H1 (cell line): ENCODE measurements around the gene SNAPC2. TPM values are rescaled to one million over a fixed set of nuclear protein-coding genes. Genes with fewer than 3 reads are reported as not detected.
A peak's percentile ranks its signal among the peaks of the same experiment; 100 is the strongest.

Experiments used
- CTCF ChIA-PET: fragments of 300-600 bp; sonication (Branson Sonifier 250); formaldehyde crosslinking; loops from one replicate; lab custom pipeline; 2021; ENCODE audit not compliant: partially characterized antibody; lab: Charles Lee
- POLR2A ChIA-PET: fragments of 300-600 bp; sonication (Branson Sonifier 250); formaldehyde crosslinking; loops from one replicate; lab custom pipeline; 2021; ENCODE audit warnings: inconsistent platforms; ENCODE audit not compliant: partially characterized antibody; lab: Charles Lee
- DNase-seq, 2 experiments: peaks; one replicate each; pipeline versions ENCODE4 v3.0.0 to v3.0.0-alpha.2; 2010 to 2022; ENCODE audit warnings: low spot score in 2 of 2, low read depth in 1 of 2, mixed read lengths in 1 of 2
- FAIRE-seq: peaks from 2 replicates; lab custom pipeline; 2011; peaks lifted over from hg19 to GRCh38; lab: Jason Lieb, UNC
- H2AFZ ChIP-seq: 2 replicates; pipeline ENCODE4 v1.8.1; 2012; ENCODE audit warnings: low read length, inconsistent platforms
- H2AK5ac ChIP-seq: 2 replicates; pipeline ENCODE4 v1.6.1; 2013; ENCODE audit warnings: low read depth, low read length
- H2BK120ac ChIP-seq: replicated peaks from 2 replicates; pipeline ENCODE3; 2013; ENCODE audit warnings: low read depth, low read length, inconsistent platforms
- H2BK12ac ChIP-seq: 2 replicates; pipeline ENCODE4 v1.6.1; 2013; ENCODE audit warnings: low read depth, low read length
- H2BK15ac ChIP-seq: 2 replicates; pipeline ENCODE4 v1.6.1; 2013; ENCODE audit warnings: low read length
- H2BK20ac ChIP-seq: 2 replicates; pipeline ENCODE4 v1.6.1; 2013; ENCODE audit warnings: low read length
- H2BK5ac ChIP-seq: 2 replicates; pipeline ENCODE4 v1.6.1; 2013; ENCODE audit warnings: low read depth, low read length
- H3K14ac ChIP-seq: 2 replicates; pipeline ENCODE4 v1.6.1; 2013; ENCODE audit warnings: inconsistent platforms; ENCODE audit not compliant: insufficient read length
- H3K18ac ChIP-seq: 2 replicates; pipeline ENCODE4 v1.6.1; 2013; ENCODE audit warnings: low read length; ENCODE audit errors: extremely low read depth
- H3K23ac ChIP-seq: 2 replicates; pipeline ENCODE4 v1.6.1; 2013; ENCODE audit warnings: inconsistent platforms; ENCODE audit not compliant: insufficient read length
- H3K23me2 ChIP-seq: 2 replicates; pipeline ENCODE4 v1.6.1; 2013; ENCODE audit warnings: low read depth, low read length
- H3K27ac ChIP-seq: 2 replicates; pipeline ENCODE4 v1.6.1; 2011; ENCODE audit warnings: low read depth, low read length, inconsistent platforms
- H3K27me3 ChIP-seq, 4 experiments: replicated peaks in 1 of 4; 1 replicate in 1 of 4; 2 replicates in 3 of 4; pipeline versions ENCODE4 v1.6.1 to v1.8.1; 2011 to 2013; ENCODE audit warnings: low read length in 3 of 4, mild to moderate bottlenecking in 3 of 4, inconsistent platforms in 2 of 4, mixed read lengths in 2 of 4, moderate library complexity in 1 of 4; ENCODE audit not compliant: control insufficient read depth in 3 of 4, insufficient read depth in 3 of 4; ENCODE audit errors: extremely low read depth in 1 of 4
- H3K36me3 ChIP-seq, 4 experiments: 2 replicates each; pipeline versions ENCODE4 v1.6.1 to v1.8.1; 2011 to 2013; ENCODE audit warnings: mild to moderate bottlenecking in 4 of 4, low read length in 3 of 4, moderate library complexity in 2 of 4, control low read depth in 1 of 4, inconsistent platforms in 1 of 4; ENCODE audit not compliant: insufficient read depth in 4 of 4, control insufficient read depth in 2 of 4
- H3K4ac ChIP-seq: replicated peaks from 2 replicates; pipeline ENCODE3; 2013; ENCODE audit warnings: low read length, low read depth, mixed read lengths, inconsistent platforms; ENCODE audit not compliant: insufficient read length
- H3K4me1 ChIP-seq, 4 experiments: replicated peaks in 1 of 4; 1 replicate in 1 of 4; 2 replicates in 3 of 4; pipeline versions ENCODE4 v1.6.1 to v1.8.1; 2011 to 2013; ENCODE audit warnings: low read length in 3 of 4, inconsistent platforms in 2 of 4, mixed read lengths in 1 of 4; ENCODE audit not compliant: insufficient read depth in 4 of 4, control insufficient read depth in 3 of 4
- H3K4me2 ChIP-seq, 2 experiments: 2 replicates each; pipeline versions ENCODE4 v1.6.1 to v1.8.1; 2011 to 2013; ENCODE audit warnings: low read depth in 2 of 2, low read length in 2 of 2, control low read depth in 1 of 2, inconsistent platforms in 1 of 2, mild to moderate bottlenecking in 1 of 2; ENCODE audit not compliant: insufficient read depth in 1 of 2
- H3K4me3 ChIP-seq, 4 experiments: fragments of 200-600, 300-600 bp in 1 of 4; sonication (generic), shearing (Covaris generic), sonication (Bioruptor Twin) in 1 of 4; 2 replicates each; pipeline versions ENCODE4 v1.5.1 to v1.8.1; 2011 to 2016; ENCODE audit warnings: low read length in 4 of 4, low read depth in 3 of 4, control low read depth in 2 of 4, inconsistent platforms in 2 of 4, mild to moderate bottlenecking in 2 of 4, mixed read lengths in 1 of 4, moderate library complexity in 1 of 4; ENCODE audit not compliant: insufficient read depth in 2 of 4; ENCODE audit errors: extremely low read depth in 1 of 4
- H3K56ac ChIP-seq: replicated peaks from 2 replicates; pipeline ENCODE3; 2013; ENCODE audit warnings: low read depth, mild to moderate bottlenecking, mixed read lengths, low read length, inconsistent platforms; ENCODE audit not compliant: insufficient read length
- H3K79me1 ChIP-seq: 2 replicates; pipeline ENCODE4 v1.6.1; 2013; ENCODE audit warnings: low read depth, low read length, control low read depth
- H3K79me2 ChIP-seq, 2 experiments: 2 replicates each; pipeline versions ENCODE4 v1.6.1 to v1.8.1; 2012 to 2013; ENCODE audit warnings: low read length in 2 of 2, mild to moderate bottlenecking in 2 of 2, inconsistent platforms in 1 of 2; ENCODE audit not compliant: insufficient read depth in 2 of 2, control insufficient read depth in 1 of 2
- H3K9ac ChIP-seq, 4 experiments: replicated peaks in 1 of 4; 1 replicate in 1 of 4; 2 replicates in 3 of 4; pipeline versions ENCODE4 v1.6.1 to v1.8.1; 2011 to 2013; ENCODE audit warnings: low read depth in 3 of 4, low read length in 3 of 4, control low read depth in 2 of 4, mild to moderate bottlenecking in 2 of 4, moderate library complexity in 2 of 4, inconsistent platforms in 1 of 4; ENCODE audit errors: extremely low read depth in 1 of 4
- H3K9me3 ChIP-seq, 2 experiments: 2 replicates each; pipeline versions ENCODE4 v1.6.1 to v1.8.1; 2012 to 2013; ENCODE audit warnings: mild to moderate bottlenecking in 2 of 2, moderate library complexity in 2 of 2, control low read depth in 1 of 2, inconsistent platforms in 1 of 2, low read depth in 1 of 2, low read length in 1 of 2, mixed read lengths in 1 of 2; ENCODE audit not compliant: insufficient read depth in 2 of 2
- H4K20me1 ChIP-seq, 2 experiments: replicated peaks in 1 of 2; 2 replicates each; pipeline versions ENCODE3 to v1.8.1; 2011 to 2013; ENCODE audit warnings: inconsistent platforms in 2 of 2, low read length in 2 of 2, mild to moderate bottlenecking in 1 of 2; ENCODE audit not compliant: insufficient read depth in 2 of 2, control insufficient read depth in 1 of 2
- H4K5ac ChIP-seq: 2 replicates; pipeline ENCODE4 v1.6.1; 2013; ENCODE audit warnings: low read length, low read depth, mixed read lengths, inconsistent platforms; ENCODE audit not compliant: insufficient read length
- H4K8ac ChIP-seq: 2 replicates; pipeline ENCODE4 v1.8.0; 2013; ENCODE audit warnings: mild to moderate bottlenecking, moderate library complexity, low read length, inconsistent platforms; ENCODE audit not compliant: insufficient read depth; ENCODE audit errors: extremely low read depth
- H4K91ac ChIP-seq: replicated peaks from 2 replicates; pipeline ENCODE3; 2013; ENCODE audit warnings: low read length, mixed read lengths, inconsistent platforms; ENCODE audit not compliant: insufficient read length
- WGBS, 2 experiments: shearing (Covaris generic) in 1 of 2; methylation state at CpG; one replicate each; pipeline versions ENCODE4 v1.1.6 to v1.1.7; 2013 to 2015; ENCODE audit warnings: low lambda C conversion rate in 2 of 2, mixed read lengths in 2 of 2, inconsistent platforms in 1 of 2, low coverage in 1 of 2, missing lambda C conversion rate in 1 of 2; ENCODE audit not compliant: insufficient replicate concordance in 2 of 2, insufficient coverage in 1 of 2, insufficient read length in 1 of 2; ENCODE audit errors: extremely low coverage in 1 of 2, missing lambda C conversion rate in 1 of 2; 5-methylcytosine and 5-hydroxymethylcytosine counted together
- polyA plus RNA-seq, 7 experiments: library from polyadenylated mRNA; depleted of rRNA in 3 of 7; stranded (reverse) in 5 of 7; unstranded in 2 of 7; fragments of >200 nt in 5 of 7; fragments of 200-250 nt in 2 of 7; gene quantifications; 1 replicate in 5 of 7; 2 replicates in 1 of 7; 4 replicates in 1 of 7; pipeline versions ENCODE4 v1.2.1 to v1.2.3, GENCODE V29; 2011 to 2013; ENCODE audit warnings: missing spikeins in 2 of 7, mixed read lengths in 2 of 7
- total RNA-seq: library from RNA; stranded (reverse); fragmentation: NEBNext Ultra II Directional; extraction: Animal tissue kit (Norgen Biotek cat#: 25700); gene quantifications from 2 replicates; pipeline ENCODE4 v1.2.1, GENCODE V29; 2021

The SNAPC2 gene
- total and polyA plus RNA-seq, 2 of the 8 experiments (the other 6 are each of a cell fraction or from before 2014, with no cell fraction given): 18.2 to 20.3 TPM

- Histone ChIP-seq H3K36me3 (peaks cover 5 to 30% (median 16%) of the 10 kb centered on the region in 4 experiments; a peak in 4 of 8 replicates), H3K4ac (no peak overlapping the region), H2AFZ (no peak overlapping the region), H3K18ac (no peak overlapping the region), H2BK12ac (no peak overlapping the region), H3K79me1 (0 out of 2 replicates have a peak, but pooled peaks cover 2% of the 10 kb centered on the region), H3K9me3 (no peaks in the 10 kb centered on the region), H4K20me1 (peaks cover 5 to 17% of the 10 kb centered on the region in 2 experiments), H4K91ac (no peak overlapping the region), H3K4me1 (peaks cover 0 to 8% (median 6%) of the 10 kb centered on the region in 4 experiments; a peak in 5 of 7 replicates), H3K4me2 (no peak overlapping the region), H3K4me3 (no peak overlapping the region), H3K23ac (no peak overlapping the region), H3K27ac (no peak overlapping the region), H2BK5ac (no peak overlapping the region), H2BK20ac (no peak overlapping the region), H2AK5ac (no peak overlapping the region), H3K14ac (no peak overlapping the region), H2BK120ac (no peak overlapping the region), H4K5ac (no peak overlapping the region), H3K23me2 (peaks cover 12% of the 10 kb centered on the region; the same call in 1 of the 2 replicates), H4K8ac (peak overlapping the region; percentile 51; the same call in 1 of the 2 replicates), H3K9ac (no peak overlapping the region; a peak in 1 of 7 replicates), H3K27me3 (peaks cover 17 to 35% (median 29%) of the 10 kb centered on the region in 4 experiments; a peak in 6 of 7 replicates), H3K79me2 (no peaks in the 10 kb centered on the region), H2BK15ac (no peak overlapping the region), H3K56ac (no peak overlapping the region)
- FAIRE-seq (no peak), DNase-seq (no peak)
- 94% methylated on average over 25 of the region's 39 CpGs; no CpG with 5 or more reads in 1 of the 2 experiments for WGBS, 2 experiments
- ChIA-PET CTCF (interaction anchor here (1.2 to 2.3 kb wide), 6 partner anchors 11 to 55 kb away, joined by 3 to 9 read pairs (median 3); no protein-coding TSS in a partner anchor), POLR2A (interaction anchor here (1.4 to 2.3 kb wide), 4 partner anchors 9 to 44 kb away, joined by 3 to 8 read pairs (median 6); partner anchors contain the start of gene MAP2K7)
These were observed 7.2 kb upstream of the SNAPC2 start for GRCh38 chr19:7912697-7913564.
